HG03196 (cell line): ENCODE results near the gene PCED1B.

Source experiments
- ATAC-seq: cut with Tn5 transposase; IDR thresholded peaks from one replicate; pipeline ENCODE4 v1.9.1; 2021; ENCODE audit not compliant: unreplicated experiment

PCED1B gene

DNA sequence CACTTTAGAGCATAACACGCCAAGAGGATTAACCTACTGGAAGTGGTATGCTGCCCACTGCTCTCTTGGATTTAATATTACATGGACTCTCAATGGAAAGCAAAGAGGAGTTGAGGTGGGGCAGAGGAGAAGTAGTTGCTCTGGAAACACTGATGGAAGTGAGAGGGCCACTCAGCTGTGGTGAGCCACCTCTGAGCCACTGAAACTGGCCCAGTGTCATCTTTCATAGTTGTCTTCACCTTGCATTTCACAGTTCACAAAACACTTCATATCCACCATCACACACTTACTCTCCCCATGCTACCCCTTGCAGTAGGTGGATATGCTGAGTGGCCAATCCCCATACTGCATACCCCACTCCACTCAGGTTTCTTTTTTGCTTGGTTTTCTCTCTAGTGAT is 12.2 kb upstream of the PCED1B start:
- no peak for ATAC-seq

DNA sequence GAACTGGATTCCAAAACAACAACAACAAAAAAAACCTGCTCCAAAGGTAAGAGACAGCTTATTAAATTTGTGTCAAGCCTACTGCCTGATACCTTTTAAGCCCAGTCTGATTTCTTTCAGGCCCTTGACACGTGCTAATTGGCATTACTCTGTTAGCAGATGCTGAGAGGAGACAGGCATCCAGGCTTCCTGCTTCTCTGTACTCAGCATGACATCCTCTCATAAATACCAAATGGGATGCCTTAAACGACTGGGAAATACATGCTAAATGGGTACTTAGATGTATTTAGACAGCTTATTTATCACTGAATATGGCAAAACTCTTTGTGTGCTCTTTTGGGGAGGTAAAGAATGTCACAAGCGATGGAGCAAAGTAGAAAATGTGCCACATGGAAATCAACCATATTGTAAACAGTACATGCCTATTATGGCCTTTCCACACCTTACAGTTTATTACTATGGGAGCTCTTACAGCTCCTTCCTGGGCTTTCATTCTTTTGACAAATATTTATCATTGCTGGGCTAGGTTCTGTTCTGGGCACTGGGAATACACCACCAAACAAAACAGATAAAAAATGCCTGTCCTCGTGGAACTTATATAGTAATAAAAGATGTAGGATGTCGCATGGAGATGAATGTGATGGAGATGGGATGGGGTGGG is 11.5 kb upstream of the PCED1B start:
- no peak for ATAC-seq

DNA sequence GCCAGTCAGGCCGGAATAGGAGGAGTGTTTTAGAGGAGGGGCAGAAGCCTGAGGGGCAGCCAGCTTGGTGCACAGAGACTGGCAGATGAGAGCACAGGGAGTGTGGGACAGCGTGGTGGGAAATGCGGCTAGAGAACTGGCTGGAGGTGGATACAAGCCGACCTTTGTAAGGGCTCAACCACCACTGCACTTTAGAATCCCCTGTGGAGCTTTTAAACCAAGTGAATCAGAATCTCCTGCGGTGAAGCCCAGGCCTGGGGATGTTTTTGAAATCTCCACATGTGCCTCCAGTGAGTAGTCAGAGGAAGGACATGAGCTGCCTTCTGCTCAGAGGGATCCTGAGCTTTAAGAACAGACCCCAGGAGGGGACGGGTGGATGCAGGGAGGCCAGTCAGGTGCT is 10.9 kb upstream of the PCED1B start:
- ATAC-seq = no peak

DNA sequence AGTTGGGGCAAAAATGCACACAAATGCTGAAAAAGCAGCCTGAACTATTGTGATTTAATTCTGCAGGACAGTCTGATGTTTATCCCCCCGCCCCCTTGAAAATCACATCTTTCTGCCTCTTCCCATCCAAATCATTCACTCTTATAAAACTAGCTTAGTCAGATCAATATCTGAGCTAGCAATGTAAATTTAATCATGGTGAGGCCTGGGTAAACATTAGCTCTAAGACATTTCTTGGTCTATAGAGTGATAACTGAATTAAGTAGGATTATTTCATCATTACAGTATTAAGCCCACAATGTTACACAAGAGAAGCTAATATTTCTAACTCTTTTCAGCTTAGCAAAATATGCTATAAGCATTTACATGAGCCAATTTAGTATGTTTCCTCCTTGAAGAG is 9.1 kb upstream of the PCED1B start:
- no peak for ATAC-seq

DNA sequence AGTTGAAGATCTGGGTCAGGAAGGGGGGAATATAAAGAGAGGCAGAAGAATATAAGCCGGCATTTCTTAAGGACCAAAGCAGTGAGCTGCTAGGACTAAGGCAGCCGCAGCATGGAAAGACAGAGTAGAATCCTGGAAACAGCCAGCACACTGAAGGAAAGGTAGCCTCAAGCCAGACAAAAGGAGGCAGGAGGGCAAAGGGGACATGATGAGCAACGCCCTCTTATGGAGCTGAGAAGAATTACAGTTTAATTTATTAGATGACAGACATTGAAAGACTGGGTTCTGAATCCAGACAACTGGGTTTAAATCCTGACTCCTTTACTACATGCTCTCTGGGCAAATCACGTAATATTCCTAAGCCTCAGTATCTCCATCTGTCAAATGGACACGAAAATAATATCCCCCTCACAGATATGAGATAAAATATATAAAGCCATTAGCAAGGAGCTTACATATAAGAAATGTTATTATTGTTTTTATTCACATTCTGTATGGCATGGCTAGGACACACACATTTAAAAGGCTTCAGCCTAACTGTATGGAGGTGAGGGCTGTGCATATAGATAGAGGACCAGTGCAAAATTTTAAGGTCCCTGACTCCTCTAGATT is 8.1 kb upstream of the PCED1B start:
- no peak for ATAC-seq

DNA sequence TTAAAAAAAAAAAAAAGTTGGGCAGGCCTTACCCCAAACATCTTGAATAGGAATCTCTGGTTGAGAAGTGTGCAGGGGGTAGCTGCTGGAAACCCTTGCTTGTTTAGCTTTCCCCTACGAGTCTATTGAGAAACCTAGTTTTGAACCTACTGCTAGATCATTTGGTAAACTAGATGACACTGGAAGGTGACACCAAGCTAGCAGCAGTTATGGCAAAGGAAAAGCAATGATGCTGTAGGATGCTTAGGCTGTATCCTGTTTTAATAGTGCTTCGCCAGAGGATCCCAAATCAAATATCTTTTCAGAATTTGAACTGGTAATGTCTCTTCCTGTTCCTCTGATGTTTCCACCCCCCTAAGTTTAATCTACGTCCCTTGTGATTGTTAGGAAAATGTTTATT is 5.5 kb upstream of the PCED1B start:
- ATAC-seq = no peak

DNA sequence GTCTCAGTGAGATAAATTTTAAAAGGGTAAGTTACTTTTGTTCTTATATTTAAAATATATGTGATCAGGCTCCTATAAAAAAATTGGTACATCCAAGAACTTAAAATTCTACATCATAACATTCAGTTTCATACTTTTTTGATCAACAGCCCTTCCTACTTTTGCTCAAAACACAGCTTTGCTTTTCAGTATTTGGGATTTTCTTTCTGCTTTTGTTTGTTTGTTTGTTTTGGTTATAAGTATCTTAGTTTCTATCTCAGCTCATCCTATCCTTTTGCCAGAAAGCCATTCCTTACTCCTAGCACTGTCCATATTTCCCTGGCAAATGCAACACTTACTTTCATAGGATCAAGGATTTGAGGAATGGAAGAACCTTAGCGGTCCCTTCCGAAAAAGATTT is 4.7 kb upstream of the PCED1B start:
- ATAC-seq = no peak

DNA sequence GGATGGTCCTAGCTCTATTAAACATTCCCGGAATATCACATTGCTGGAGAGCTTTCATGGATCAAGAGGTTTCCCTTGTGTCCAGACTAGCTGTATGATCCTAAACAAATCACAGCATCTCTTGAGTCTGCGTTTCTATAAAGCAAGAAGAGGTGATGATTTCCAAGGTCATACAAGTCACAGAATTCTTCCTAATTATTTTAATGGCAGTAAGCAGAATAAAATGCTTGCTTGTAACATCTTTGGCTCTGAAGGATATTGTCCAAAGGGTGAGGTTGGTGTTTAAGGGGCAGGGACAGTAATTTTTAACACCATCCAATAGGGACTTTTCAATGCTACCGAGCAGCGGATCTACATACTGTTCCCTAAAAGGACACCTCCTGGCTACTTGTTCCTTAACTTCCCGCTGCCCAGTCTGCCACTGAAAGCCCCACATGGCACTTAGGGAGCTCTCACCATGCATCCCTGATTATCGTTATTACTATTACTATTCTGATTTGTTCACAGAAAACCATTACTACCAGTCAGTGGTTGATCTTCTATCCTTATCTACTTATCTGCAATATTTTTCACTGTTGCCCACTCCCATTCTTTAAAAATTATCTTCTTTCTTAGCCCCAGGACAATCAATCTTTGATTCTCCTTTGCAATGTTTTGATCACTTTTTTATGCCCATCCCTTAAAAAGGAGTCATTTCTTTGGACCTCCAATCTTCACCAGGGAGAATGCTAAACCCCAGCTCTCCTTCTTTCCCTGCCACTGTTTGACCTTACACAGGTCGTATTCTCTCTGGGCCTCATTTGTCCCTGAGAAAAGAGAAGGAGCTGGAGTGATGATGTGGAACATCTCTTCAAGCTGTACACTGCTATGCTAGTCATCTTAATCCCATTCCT is 4.0 kb upstream of the PCED1B start:
- ATAC-seq = no peak

DNA sequence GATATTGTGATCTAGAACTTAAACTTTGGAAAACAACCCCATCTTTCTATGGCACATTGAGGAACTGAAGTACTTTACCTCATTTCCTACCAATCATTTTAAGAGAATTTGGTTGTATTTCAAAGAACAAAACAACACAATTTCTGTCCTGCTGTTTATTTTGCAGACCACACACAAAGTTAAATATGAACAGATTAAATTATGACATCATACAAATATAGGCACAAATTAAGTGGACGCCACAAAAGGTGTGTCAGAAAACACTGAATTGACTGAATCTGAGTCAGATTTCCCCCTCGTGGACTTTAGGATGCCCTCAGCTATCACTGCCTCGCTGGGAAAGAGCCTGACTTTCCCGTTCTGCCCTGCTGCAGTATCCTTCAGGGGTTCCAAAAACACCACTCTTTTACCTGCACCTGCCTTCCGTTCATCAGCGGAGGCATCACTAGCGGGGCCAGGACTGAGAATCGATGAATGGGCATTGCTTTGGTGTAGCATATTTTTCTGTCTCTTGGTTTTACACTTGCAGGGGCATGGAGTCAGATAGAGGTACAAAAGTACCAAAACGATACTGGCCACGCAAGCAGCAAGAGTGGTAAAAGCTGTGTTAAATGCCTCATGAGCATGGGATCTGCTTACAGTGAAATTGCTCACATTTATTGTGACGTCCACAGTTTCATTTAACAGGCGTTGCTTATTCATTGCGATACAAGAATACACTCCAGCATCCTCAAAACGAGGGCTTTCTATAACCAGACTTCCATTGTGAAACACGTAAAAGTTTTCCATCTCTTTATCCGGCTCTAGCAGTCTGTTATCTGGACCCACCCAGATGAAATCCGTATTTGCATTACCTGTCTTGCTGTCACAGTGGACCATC is 2.0 kb upstream of the PCED1B start:
- no peak for ATAC-seq

DNA sequence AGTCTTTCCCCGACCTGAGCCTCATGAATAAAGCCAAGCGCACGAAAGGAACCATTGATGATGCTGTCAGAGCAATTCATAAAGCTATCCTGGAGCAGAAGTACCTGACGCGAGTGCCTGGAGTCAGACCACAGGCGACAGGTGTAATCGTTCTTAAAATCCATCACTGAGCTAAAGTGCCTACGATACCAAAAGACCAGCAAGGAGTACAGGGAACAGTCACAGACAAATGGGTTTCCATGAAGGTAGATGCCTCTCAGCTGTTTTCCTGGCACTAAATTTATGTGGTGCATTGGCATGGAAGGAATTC is 1.4 kb upstream of the PCED1B start:
- no peak for ATAC-seq

DNA sequence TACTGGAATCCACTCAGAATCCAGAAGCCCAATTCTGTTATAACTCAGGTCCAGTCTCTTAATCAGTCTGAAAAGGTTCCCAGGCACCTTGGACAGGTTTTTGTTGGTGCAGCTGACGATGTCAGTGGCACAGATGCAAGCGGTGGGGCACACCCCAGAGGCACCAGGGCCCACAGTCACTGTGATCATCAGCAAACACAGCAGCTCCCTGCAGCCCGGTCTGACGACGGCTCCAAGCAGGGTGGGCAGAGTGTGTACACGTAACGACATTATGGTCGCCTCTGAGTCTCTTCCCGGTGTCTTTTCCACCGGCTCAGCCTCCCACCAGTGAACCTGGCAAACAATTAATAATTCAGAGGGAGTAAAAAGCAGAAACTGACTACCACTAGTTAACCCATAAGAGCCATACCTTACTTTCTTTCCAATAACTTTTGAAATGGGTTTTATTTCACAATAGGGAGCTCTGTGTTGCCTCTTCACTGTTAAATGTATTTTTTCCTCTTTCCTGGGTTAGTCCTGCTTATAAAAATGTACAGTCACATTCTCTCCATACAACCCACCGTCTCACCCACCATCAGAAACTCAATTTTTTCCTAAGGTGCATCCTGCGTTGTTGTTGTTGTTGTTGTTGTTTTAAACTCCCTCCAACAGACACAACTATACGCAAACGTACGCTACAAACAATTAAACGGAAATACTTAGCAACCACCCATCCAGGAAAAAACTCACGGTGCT is 521 bp upstream of the PCED1B start:
- no peak for ATAC-seq

DNA sequence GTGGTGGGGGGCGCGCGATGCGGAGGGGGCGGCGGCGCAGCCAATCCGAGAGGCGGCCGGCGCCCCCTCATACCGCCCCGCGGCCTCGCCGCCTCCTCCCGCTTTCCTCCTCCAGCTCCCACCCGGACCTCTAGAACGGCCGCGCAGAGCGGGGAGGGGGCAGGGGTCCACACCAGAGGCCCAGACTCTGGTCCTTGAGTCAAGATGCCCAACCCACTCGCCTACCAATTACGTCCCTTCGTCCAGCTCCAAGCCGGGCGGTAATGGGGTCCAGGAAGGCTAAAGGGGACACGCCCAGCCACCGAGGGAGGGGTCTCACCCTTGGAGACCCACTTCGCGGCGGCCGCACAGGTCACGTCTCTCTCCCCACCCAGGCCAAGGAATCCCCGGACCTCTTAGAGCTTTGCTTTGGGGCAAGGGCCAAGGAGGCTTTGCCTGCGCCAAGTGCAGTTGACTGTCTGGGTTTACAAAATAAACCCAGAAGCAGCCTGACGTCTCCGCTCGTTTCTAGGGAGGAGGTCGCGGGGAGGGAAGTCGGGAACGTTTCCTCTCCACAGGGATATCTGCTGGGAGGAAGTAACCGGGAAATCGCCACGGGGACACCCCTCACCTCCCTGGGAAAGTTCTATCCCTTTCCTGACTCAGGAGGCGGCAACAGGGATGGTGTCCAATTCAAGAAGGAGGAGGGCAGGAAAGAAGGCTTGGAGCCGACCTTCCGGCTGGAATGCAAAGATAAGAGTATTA is 732 bp downstream of the PCED1B start:
- peak; percentile 15 for ATAC-seq

DNA sequence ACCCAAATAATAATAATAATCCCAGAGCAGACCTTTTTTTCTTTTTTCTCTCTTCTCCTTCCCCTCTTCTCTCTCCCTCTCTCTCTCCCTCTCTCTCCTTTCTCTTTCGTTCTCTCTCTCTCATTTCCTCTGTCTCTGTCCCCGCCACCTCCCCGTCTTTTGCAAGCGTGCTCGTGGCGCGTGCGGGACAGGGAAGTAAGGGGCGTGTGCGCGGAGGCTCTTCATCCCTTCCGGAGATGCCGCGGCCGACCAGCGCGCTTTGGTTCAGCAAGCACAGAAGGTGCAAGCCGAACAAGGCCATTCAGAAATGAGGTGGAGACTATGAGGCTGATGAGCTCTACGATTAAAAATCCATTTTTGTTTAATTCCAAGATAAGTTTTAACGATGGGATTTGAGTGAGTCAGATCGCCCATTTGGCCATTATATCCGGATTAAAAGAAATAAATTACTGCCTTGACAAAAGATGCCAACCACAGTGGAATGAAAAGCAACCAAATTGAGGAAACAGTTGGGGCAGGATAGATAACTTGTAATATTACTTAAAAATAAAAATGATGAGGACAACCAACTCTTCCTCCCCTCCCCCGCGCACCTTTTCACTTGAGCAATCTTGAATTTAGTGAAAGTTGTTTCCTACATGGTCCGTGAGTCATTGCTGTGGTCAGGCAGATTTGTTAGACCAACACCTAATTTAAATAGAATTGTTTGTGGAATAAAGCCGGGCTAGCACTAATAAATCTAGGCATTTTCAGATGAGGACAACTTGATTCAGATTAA is 1.5 kb downstream of the PCED1B start:
- no peak for ATAC-seq

DNA sequence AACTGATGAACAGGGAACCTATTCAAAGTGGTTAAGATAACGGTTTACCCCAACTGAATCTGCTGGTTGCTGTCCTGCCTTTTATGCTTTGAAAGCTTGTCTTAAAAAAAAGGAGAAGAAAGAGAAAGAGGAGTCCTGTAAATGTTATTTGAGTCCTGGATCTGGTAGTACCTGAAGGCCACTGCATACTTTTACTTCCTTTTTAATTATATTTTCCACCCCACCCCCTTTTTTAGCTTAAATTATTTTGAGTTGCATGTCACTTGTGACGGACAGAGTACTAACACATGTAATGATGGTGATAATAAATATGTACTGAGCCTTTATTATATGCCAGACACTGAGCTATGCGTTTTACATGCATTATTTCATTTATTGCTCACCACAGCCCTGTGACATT is 2.9 kb downstream of the PCED1B start:
- ATAC-seq = no peak

DNA sequence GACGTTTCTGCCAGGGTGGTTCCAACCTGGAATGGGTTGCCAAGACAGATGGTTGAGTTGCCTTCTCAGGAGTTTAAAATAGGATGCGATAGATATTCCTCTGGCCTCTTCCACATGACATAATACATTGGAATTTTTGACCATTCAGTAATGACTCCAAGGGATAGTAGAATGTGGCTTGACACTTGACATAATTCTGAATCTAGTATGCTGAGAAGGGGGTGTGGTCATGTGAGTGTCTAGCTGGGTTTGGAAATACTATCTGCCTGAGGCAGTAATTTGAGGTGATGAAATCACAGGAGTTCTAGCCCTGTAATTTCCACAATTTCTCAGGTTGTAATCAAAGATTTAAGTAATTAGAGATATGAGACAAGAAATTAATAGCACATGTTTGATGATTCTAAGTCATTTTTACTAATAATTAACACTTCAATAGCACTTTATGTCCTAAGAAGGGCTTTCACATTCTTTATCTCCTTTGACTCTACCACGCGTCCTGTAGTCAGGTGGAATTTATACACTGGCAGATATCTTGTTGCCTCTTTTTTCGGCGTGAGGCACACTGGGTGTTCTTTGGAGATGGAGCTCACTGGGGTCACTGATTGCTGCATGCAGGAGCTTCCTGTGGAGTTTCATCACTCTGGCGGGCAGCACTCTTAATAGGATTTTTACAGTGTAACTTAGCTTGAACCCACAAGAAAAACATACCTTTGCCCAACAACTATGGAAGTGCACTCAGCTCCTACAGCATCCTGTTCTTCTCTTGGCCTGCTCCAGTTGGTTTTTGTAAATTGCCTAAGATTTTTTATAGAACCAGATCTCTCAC is 3.6 kb downstream of the PCED1B start:
- no peak for ATAC-seq

DNA sequence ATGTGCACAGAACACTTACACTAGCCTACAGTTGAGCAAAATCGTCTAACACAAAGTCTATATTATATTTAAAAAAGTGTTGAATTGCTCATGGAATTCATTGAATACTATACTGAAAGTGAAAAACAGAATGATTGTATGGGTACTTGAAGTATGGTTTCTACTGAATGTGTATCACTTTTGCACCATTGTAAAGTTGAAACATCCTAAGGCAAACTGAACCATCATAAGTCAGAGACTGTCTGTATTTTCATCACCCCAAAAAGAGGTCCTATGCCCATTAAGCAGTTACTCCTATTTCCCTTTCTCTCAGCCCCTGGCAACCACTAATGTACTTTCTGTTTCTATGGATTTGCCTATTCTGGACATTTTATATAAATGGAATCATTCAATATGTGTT is 4.8 kb downstream of the PCED1B start:
- no peak for ATAC-seq

DNA sequence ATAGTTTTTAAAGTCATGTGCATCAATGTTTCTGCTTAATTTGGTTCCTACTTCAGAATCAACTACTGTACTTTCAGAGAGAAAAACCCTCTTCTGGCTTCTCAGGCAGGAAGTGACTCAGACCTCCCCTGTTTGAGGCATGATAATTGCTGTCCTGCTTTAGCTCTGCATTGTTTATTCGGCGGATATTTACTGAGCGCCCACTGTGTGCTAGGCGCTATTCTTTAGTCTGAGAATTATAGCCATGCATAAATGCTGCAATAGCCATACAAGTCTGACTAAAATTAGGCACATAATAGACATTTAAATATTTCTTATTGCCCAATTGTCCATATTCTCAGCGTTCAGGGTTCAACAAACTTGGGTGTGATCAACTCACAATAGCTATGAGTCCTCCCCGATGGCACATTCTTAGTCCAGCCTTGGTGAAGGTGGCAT is 6.4 kb downstream of the PCED1B start:
- no peak for ATAC-seq

DNA sequence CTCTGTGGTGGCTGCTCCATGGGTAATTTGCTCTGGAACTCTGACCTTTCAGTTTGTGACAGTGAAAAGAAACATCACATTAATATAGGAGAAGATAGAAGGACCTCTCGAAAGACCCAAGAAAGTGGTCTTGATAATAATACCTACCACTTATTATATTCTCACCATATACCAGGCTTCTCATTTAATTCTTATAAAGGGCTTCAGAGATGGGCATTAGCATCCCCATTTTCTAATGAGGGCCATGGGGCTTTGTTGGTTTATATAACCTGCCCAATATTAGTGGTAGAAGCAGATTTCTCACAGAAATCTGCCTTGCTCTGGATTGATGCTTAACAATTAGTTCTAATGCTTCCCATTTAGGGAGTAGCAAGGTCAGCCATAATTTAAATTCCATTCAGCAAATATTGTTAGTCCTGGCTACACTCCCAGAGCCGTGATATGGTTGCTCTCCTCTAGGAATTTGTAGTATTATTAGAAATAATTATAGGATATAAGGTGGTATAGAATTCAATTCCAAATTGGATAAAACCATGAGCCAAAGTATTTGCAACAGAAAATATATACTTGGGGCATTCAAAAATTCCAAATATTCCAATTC is 7.8 kb downstream of the PCED1B start:
- no peak for ATAC-seq
